HG03565 (cell line): ENCODE results near the gene METTL9.
A peak's percentile ranks its signal among the peaks of the same experiment; 100 is the strongest.
"Not testable (repeated sequence)": the region's sequence is repeated elsewhere in the genome, so short reads cannot be mapped to it uniquely, and the experiment has no call there.

ENCODE experiments used
- ATAC-seq: cut with Tn5 transposase; IDR thresholded peaks from one replicate; pipeline ENCODE4 v1.9.1; 2021; ENCODE audit warnings: mild to moderate bottlenecking, moderate library complexity; ENCODE audit not compliant: unreplicated experiment

The METTL9 gene

DNA sequence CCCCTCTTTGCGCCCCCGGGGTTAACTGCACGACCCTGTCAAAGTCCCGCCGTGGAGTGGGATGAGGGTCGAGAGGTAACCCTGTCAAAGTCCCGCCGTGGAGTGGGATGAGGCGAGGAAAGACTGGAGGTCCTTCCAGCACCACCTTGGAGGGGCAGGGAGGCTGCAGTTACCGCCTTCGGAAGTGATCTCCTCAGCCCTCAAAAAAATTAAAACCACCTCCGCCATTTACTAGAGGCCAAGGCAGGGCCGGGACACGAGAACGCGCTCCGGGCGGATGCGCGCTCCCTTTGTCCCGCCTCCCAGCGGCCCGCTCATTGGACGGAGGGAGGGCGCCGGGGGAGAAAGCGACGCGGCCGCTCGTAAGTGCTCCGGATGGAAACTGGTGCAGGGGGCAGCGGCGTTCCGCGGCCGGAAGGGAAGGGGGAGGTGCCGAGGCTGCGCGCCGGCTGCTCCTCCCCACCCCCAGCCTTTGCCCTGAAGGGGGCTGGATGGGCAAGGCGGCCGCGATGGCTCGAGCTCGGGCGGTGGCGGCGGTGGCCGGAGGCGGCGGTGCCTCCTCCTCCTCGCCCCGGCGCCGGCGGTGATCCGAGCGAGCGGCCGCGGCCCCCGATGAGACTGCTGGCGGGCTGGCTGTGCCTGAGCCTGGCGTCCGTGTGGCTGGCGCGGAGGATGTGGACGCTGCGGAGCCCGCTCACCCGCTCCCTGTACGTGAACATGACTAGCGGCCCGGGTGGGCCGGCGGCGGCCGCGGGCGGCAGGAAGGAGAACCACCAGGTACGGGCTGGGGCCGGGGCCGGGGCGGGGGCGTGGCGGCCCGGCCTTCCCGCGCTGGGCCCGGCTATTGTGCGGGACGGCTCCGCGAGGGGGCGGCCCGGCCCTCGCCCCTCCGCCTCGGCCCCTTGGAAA lies at the start of gene METTL9:
METTL9 (plus strand) TSS at position 456 of the 909 bp plus-strand sequence; CDS start at position 613, 157 bp downstream.
- ATAC-seq = peak; percentile 79

DNA sequence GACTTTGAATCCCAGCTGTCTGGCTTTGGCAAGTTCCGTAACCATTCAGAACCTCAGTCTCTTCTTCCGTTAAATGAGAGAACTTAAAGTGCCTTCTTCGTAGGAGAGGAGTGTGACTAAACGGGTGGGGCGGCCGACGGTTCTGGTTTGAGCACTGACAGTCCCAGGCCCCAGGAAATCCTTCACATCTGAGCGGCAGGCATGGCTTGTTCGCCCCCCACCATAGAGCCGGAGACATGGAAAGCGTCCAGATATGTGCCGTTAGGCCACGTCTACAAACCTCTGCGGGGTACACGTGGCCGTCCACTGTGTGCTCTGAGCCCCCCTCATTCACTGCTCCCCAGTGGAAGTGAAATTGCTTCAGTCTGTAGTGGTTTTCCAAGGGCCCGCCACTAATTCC lies 49.4 kb upstream of the METTL9 start:
- not testable (repeated sequence) for ATAC-seq

DNA sequence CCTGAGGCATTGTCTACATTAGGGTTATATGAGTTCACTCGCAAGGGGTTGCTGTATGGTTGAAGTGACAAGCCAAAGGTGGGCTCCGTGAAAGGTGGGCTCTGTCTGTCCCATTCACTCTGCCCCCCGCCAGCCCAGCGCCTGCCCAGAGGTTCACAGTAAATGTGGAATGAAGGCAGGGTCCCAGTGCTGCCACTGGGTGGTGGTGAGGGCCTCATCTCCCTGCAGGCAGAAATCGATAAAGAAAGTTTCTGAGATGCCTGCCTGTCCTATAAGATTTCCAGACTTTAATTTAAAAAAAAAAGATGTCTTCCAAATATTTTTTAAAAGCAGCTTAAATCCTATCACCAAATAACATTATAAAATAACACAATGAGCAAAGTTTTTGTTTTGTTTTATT lies 48.9 kb upstream of the METTL9 start:
- not testable (repeated sequence) for ATAC-seq

DNA sequence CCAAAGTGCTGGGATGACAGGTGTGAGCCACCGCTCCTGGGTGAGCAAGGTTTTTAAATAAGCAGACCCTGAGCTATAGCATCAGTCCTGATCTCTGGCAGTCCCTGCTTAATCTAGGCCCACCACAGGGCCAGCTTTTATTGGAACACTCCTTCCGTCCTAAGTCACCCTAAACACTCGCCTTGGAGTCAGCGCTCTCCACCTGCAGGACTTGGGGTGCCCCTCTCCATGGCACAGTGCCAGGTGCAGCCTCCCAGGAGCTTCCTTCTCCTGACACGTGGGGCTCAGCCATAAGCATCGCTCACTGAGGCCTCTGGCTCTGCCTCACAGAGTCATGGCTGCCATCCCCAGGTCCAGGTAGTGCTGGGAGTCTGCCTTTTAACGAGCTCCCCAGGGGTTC lies 48.3 kb upstream of the METTL9 start:
- not testable (repeated sequence) for ATAC-seq

DNA sequence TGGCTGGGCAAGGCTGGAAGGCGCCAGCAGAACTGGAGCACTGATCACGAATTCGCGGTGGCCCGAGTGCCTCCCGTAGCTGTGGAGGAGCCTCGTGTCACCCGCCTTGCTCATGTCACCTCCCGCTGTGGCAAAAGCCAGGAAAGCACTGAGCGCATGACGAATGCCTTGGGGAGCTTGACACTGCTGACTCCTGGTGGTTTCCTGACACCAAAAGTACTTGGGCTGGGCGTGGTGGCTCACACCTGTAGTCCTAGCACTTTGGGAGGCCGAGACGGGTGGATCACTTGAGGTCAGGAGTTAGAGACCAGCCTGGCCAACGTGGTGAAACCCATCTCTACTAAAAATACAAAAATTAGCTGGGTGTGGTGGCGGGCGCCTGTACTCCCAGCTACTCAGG lies 47.8 kb upstream of the METTL9 start:
- ATAC-seq = not testable (repeated sequence)

DNA sequence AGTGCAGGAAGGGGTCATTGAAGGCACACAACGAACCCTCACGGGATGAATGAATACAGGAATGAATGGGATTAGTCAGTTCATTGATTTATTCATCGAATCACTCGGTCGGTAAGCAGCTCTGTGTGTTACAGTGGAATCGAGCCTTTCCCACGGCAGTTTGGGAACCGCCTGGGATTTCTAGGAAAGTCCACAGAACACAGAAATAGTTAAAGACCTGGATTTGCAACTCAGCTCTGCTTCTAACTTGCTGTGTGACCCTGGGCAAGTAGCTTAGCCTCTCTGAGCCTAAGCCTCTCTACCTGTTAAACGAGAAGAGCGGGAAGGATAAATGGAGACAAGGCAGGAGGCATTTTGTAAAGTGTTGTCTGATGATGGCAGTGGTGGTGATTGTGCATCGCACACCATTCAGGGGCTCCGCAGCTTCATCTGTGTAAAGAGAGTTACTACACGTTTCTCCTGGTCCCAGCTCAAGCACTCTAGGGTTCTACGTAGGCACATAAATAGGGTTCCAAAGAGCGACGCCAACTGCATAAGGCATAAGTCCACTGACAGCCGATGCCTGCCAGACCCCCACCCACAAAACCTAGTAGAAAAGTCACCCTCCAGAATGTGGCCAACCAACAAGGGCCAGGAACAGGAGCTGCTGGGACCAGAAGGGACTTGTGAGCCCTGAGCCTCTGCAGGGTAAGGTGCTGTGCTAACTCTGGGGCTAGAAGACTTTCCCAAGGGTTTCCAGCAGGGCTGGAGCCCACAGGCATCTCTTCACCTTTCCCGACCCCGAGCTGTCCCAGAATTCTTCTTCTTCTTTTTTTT lies 45.7 kb upstream of the METTL9 start:
- ATAC-seq = not testable (repeated sequence)

DNA sequence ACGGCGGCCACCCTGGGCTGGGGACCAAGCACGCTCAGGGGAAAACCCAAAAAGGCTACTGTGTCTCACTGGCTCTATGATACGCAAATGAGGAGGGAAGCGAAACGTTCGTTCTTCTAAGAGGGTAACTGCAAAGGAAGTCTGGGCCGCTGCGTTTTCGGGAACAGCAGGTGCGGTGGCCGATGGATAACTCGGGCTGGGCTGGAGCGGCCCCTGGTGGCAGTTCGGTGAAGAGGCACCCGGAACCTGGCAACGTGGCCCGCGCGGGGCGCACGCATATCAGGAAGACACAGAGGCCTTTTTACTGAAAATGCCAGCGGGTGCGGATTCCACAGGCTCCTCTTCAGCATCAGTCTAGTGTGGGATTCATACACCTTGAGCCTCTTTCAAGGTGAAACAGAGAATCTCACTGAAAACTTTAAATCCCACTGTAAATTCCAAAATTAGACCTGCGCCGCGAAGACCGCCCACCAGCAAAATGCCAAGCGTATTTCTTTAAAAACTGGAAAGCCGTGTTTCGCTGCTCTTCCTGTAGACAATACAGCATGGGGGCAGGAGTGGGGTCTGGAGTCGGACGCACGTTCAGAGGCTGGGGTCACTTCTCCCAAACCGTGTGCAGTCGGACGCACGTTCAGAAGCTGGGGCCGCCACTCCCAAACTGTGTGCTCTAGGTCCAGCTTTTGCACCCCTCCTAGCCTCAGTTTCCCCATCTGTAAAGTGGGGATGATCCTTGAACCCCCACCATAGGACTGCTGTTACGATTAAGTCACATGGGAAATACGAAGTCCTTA lies 44.4 kb upstream of the METTL9 start:
- ATAC-seq = peak; percentile 95

DNA sequence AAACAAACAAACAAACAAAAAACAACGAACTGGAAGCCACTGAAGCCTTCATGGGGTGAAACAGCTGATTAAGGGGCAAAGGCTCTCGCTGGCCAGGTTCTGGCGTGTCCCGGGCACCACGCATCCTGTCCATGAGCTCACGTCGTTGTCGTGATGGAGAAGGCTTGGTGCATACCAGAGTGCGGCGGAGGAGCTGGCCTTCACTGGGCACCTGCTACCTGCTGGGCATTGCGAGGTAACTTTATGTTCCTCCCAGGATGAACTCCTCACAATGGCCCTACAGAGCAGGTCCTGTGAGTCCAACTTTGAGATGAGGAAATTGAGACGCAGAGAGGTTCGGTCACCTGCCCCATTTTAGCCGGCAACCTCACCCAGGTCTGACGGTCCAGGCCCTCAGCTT lies 43.8 kb upstream of the METTL9 start:
- not testable (repeated sequence) for ATAC-seq

DNA sequence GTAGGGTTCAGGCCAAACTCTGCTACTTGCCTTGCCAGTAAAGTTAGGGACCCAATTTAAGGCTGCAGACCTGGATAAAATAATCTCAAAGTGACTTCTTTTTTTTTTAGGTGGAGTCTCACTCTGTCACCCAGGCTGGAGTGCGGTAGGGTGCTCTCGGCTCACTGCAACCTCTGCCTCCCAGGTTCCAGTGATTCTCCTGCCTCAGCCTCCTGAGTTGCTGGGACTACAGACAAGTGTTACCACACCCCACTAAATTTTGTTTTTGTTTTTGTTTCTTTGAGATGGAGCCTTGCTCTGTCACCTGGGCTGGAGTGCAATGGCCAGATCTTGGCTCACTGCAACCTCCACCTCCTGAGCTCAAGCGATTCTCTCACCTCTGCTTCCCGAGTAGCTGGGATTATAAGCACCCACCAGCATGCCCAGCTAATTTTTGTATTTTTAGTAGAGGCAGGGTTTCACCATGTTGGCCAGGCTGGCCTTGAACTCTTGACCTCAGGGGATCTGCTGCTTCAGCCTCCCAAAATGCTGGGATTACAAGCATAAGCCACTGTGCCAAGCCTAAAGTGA lies 43.3 kb upstream of the METTL9 start:
- ATAC-seq = not testable (repeated sequence)

DNA sequence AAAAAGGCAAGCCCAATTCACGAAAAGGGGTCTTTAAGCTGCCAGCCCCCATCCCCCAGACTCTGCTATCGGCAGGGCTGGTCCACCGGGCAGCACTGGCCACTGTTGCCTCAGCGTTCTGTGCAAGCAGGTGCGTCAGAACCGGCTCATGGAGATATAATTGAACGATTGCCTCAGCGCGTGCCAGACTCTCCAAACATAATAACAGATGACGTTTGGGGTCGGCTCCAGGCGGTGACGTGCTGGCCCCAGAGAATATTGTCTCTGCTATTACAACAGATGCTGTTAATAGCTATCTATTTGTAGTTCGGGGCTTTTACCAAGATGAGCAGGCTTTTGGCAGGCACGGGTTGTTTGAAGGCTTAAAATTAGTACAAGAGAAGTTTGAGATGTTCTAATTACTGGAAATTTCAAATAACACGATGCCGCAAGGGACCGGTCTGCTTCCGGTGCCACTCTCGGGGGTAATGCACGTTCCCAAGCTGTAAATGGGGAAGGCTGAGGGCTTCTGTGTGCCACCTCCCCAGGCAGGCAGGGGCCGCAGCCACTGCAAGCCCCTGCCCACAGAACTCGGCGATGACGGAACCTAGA lies 42.6 kb upstream of the METTL9 start:
- not testable (repeated sequence) for ATAC-seq

DNA sequence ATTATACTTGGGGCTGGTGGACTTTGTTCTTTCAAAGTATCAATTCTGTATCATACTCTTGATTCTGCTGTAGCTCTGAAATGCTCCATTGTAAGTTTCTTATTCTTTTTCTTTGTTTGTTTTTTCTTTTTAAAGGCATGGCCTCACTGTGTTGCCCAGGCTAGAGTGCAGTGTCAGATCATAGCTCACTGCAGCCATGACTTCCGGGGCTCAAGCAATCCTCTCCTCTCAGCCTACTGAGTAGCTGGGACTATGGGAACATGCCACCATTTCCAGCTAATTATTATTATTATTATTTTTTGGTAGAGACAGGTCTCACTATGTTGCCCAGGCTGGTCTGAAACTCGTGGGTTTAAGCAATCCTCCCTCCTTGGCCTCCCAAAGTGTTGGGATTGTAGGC lies 38.9 kb upstream of the METTL9 start:
- ATAC-seq = no peak

DNA sequence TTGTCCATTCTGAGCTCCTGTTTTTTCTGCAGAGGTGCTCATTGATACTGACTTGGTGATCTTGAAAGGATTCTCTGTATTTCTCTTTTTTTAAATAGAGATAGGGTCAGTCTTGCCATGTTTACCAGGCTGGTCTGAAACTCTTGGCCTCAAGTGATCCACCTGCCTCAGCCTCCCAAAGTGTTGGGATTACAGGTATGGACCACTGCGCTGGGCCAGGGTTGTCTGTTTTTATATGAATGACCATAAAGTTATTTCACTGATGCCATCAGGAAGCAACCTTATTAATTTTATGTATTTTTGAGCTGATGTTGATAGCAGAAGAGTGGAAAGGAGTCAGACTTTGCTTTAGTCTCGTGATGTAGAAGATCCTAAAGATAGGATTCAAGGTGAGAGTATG lies 35.7 kb upstream of the METTL9 start:
- ATAC-seq = no peak

DNA sequence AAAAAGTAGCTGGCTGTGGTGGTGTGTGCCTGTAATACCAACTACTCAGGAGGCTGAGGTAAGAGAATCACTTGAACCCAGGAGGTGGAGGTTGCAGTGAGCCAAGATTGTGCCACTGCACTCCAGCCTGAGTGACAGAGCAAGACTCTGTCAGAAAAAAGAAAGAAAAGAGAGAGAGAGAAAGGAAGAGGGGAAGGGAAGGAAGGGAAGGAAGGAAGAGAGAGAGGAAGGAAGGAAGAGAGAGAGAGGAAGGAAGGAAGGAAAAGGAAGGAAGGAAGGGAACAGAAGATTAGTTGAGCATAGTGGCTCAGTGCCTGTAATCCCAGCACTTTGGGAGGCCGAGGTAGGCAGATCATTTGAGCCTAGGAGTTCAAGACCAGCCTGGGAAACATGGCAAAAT lies 35.0 kb upstream of the METTL9 start:
- not testable (repeated sequence) for ATAC-seq

DNA sequence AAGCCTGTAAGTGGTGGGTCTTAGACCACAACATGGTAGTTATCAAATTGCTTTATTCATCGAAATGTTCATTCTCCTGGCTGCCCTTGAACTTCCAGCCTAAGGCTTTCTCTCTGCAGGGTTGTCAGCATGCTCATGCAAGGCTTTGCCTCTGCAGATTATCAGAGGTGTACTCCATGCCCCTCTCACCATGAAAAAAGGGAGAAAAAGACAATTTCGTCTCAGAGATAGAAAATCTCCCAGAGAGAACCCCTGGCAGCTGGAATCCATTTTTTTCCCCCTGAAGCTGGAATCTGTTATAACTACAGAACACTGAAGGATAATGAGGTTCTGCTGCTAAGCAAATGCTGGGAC lies 33.9 kb upstream of the METTL9 start:
- ATAC-seq = no peak

DNA sequence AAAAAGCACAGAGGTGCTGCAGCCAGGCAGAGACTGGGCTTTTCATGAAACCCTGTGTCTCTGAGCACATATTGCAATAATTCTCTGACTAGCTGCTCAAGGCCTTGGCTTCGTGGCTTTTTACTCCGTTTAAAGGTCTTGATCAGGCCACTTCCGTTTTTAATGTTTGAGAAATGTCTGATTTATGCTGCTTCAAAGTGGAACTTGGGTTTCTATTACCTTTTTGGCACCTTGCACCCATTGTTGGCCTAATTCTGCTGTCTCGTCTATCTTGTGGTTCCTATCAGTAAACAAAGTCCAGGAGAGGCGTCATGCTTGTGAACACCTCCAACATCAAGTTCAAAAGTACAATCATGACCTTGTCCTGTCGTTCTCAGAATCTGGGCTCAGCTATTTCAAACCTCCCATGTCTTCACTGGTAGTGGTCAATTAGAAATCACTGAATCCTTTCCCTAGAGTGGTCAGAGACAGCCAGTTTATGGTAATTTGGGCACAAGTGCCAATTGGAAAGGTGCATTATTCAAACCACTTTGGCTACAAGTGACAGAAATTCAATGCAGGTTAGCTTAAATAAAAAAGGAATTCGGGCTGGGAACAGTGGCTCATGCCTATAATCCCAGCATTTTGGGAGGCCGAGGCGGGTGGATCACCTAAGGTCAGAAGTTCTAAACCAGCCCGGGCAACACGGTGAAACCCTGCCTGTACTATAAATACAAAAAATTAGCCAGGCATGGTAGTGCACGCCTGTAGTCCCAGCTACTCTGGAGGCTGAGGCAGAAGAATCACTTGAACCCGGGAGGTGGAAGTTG lies 33.3 kb upstream of the METTL9 start:
- no peak for ATAC-seq

DNA sequence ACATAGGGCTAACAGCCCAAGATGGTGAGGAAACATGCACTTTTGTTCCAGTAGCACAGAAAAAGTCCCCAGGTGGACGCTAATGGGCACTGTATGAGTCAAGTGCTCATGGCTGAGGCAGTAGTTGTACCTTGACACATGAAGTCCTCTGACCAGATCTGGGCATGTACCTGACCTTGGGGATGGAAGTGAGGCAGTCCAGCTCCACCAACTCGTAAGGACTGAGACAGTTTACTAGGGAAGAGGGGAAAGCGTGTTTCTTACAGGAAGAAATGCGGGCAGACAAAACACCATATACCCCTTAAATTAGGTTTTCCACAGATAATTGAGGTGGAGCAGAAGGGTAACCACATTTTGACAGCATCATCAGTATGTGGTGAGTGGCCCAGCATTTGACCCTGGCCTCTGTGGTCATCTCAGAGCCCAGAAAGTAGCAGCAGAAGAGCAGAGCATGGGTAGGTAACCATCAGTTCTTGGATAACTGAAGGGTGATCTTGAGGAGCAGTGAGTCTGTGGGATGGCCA lies 32.4 kb upstream of the METTL9 start:
- ATAC-seq = no peak

DNA sequence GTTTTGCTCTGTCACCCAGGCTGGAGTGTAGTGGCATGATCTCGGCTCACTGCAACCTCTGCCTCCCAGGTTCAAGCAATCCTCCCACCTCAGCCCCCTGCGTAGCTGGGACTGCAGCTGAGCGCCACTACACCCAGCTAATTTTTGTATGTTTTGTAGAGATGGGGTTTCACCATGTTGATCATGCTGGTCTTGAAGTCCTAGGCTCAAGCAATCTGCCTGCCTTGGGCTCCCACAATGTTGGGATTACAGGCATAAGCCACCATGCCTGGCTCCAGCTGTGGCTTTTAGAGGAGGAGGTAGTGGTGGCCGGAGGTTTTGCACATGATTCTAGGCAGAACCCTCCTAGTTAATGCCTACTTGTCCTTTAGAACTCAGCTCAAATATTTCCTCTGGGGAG lies 31.9 kb upstream of the METTL9 start:
- ATAC-seq = not testable (repeated sequence)

DNA sequence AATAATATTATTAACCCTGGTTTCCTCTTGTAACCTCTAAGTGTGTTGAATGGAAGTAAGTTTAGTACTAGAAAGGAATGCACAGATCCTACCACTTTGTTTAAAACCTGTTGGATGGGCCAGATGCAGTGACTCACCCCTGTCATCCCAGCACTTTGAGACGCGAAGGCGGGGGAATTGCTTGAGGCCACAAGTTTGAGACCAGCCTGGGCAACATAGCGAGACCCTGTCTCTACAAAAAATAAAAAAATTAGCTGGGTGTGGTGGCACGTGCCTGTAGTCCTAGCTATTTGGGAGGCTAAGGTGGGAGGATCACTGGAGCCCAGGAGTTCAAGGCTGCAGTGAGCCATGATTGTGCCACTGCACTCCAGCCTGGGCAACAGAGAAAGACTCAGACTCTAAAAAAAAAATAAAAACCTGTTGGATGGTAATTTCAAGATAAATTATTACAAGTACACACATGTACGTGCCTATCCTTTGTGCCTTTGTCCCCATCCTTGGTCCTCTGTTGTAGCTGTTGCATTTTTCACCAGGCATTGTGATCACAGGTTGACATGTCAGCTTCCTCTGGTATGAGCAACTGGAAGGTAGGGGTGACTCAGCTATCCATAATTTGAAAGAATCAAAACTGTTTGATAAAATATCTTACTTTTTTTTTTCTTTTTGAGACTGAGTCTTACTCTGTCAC lies 30.7 kb upstream of the METTL9 start:
- no peak for ATAC-seq

DNA sequence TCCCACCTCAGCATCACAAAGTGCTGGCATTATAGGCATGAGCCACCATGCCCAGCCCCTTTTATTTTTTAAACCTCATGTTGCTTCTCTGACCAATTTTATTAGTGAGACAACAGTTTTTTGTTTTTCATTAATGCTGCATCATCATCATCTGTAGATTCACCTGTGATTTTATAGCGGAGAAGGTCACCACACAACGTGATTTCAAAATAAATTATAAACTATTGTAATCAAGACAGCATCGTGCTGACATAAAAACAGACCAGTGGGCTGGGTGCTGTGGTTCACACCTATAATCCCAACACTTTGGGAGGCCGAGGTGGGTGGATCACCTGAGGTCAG lies 28.7 kb upstream of the METTL9 start:
- ATAC-seq = no peak
